LNCaP clone FGC (cell line): Measurements from ENCODE around the gene PKD1L1.

Experiments used
- DNase-seq: peaks from one replicate; pipeline ENCODE4 v3.0.0-alpha.2; 2011; ENCODE audit warnings: low read depth
- H3K4me3 ChIP-seq: 2 replicates; pipeline ENCODE4 v1.5.1; 2011; ENCODE audit warnings: mild to moderate bottlenecking, low read depth, low read length, control low read depth
- CTCF ChIP-seq: IDR thresholded peaks from 2 replicates; pipeline ENCODE4 v1.5.1; 2012; ENCODE audit warnings: mild to moderate bottlenecking; ENCODE audit not compliant: control insufficient read depth, insufficient read depth; ENCODE audit errors: extremely low read depth

Gene PKD1L1

GRCh38 chr7:47832105-47832715, 116.1 kb downstream of the PKD1L1 start:
- no peak for TF ChIP-seq CTCF
- no peak overlapping the region for H3K4me3 ChIP-seq
- DNase-seq = no peak

GRCh38 chr7:47830015-47830414, 118.3 kb downstream of the PKD1L1 start:
- no peak for DNase-seq
- no peak for TF ChIP-seq CTCF
- H3K4me3 ChIP-seq = no peak overlapping the region

GRCh38 chr7:47827871-47828270, 120.4 kb downstream of the PKD1L1 start:
- no peak for DNase-seq
- no peak overlapping the region for H3K4me3 ChIP-seq
- no peak for TF ChIP-seq CTCF

DNA sequence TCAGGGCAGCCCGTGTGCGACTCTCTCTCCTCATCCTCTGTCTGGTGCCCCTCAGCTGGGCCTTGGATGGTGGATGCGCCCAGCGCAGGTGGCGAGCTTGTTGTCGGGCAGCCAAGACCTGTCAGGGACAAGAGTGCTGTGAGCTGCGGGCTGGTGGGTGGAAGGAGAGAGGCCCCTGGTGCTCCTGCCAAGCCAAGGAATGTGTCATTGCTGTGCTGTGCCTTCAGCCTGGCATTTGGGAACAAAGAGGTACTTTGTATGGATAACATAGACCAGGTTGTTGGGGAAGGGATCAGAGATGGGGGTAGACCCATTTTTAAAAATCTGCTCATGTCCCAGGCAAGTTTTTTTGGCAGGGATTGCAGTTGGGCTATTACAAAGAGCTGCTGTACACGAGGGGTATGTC, 120.9 kb downstream of the PKD1L1 start:
- TF ChIP-seq CTCF = no peak
- no peak overlapping the region for H3K4me3 ChIP-seq
- DNase-seq = no peak

GRCh38 chr7:47826754-47827153, 121.5 kb downstream of the PKD1L1 start:
- TF ChIP-seq CTCF = no peak
- DNase-seq = no peak
- H3K4me3 ChIP-seq = no peak overlapping the region

DNA sequence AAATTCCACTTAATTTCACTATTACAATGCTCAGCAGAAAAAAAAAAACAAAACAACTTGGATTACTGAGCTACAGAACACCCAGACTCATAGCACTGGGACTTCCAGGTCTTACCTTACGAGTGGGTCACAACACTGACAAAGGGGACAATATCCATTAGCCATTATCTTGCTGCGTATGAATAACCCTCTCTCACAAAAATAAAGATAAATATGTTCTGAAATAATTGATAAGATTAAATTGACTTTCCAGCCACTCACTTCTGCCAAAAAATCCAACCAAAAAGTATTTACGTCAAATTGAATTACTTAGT, 128.7 kb downstream of the PKD1L1 start:
- no peak for TF ChIP-seq CTCF
- no peak for DNase-seq
- no peak overlapping the region for H3K4me3 ChIP-seq
